ENCODE measurements around the gene GFOD1.

The GFOD1 gene

GRCh38 chr6:13423252-13423651, 64.1 kb downstream of the GFOD1 start:
- DNase-seq (ENCODE audit: low spot score): peak; percentile 46
- Histone ChIP-seq H3K27ac (peak overlapping the region; percentile 44 to 71), H3K4me3 (no peak overlapping the region)
- TF ChIP-seq, protein P1, sequence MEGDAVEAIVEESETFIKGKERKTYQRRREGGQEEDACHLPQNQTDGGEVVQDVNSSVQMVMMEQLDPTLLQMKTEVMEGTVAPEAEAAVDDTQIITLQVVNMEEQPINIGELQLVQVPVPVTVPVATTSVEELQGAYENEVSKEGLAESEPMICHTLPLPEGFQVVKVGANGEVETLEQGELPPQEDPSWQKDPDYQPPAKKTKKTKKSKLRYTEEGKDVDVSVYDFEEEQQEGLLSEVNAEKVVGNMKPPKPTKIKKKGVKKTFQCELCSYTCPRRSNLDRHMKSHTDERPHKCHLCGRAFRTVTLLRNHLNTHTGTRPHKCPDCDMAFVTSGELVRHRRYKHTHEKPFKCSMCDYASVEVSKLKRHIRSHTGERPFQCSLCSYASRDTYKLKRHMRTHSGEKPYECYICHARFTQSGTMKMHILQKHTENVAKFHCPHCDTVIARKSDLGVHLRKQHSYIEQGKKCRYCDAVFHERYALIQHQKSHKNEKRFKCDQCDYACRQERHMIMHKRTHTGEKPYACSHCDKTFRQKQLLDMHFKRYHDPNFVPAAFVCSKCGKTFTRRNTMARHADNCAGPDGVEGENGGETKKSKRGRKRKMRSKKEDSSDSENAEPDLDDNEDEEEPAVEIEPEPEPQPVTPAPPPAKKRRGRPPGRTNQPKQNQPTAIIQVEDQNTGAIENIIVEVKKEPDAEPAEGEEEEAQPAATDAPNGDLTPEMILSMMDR (IDR thresholded peaks at IDR 0.05): no peak

- no peak for DNase-seq (ENCODE audit: low spot score)
- H3K4me3 ChIP-seq: no peak overlapping the region
- peak overlapping the region; percentile 44 to 71 for H3K27ac ChIP-seq
- TF ChIP-seq, protein P1 (IDR thresholded peaks at IDR 0.05): no peak
These were observed 64.6 kb downstream of the GFOD1 start for GRCh38 chr6:13422681-13423221.

DNA sequence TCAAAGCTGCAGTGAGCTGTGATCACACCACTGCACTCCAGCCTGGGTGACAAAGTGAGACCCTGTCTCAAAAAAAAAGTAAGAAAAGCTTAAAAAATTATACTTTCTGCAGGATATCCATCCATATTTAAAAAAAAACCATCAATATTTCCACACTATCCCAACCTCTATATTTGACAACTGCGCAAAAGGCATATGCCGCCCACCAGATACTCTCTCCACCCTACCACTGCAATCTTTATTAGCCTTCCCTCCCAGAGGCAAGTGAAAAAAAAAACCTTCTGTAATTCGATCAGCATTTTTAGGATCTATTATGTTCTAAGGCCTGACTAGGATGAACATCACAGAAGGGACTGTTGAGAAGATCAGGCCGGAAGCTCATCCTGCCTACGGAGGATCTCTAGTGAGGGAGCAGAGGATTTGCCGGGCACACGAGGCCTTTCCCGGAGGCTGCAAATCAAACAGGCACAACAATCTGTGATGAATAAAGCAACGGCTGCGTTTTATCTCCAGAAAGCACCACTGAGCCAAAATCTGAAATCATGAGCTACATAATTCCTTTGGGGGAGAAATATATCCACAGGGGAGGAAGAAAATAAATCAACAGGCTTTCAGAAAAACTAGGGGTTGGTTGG, 65.9 kb downstream of the GFOD1 start:
- Histone ChIP-seq H3K4me3 (no peak overlapping the region), H3K27ac (peak overlapping the region; percentile 44 to 71)
- TF ChIP-seq, protein P1 (IDR thresholded peaks at IDR 0.05): no peak
- DNase-seq (ENCODE audit: low spot score): no peak

DNA sequence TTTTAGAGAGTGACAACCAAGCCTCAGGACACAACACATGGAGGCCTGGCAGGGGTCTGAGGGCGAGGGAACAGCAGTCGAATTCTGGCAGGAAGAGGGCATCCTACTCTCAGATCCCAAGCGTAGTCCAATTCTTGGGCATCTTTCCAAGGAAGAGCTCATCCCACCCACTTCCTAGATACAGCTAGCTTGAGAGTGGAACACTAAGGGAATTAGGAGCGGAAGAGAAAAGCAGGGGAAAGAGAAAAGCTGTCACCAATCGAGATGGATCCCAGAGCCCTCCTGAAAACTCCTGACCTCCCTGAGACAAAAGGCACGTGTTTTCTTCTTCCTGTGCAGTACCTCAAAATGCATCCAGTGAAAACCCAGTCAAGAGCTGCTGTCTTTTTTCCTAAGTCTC, 67.1 kb downstream of the GFOD1 start:
- DNase-seq (ENCODE audit: low spot score): no peak
- Histone ChIP-seq H3K4me3 (no peak overlapping the region), H3K27ac (no peak overlapping the region)
- TF ChIP-seq, protein P1 (IDR thresholded peaks at IDR 0.05): no peak

DNA sequence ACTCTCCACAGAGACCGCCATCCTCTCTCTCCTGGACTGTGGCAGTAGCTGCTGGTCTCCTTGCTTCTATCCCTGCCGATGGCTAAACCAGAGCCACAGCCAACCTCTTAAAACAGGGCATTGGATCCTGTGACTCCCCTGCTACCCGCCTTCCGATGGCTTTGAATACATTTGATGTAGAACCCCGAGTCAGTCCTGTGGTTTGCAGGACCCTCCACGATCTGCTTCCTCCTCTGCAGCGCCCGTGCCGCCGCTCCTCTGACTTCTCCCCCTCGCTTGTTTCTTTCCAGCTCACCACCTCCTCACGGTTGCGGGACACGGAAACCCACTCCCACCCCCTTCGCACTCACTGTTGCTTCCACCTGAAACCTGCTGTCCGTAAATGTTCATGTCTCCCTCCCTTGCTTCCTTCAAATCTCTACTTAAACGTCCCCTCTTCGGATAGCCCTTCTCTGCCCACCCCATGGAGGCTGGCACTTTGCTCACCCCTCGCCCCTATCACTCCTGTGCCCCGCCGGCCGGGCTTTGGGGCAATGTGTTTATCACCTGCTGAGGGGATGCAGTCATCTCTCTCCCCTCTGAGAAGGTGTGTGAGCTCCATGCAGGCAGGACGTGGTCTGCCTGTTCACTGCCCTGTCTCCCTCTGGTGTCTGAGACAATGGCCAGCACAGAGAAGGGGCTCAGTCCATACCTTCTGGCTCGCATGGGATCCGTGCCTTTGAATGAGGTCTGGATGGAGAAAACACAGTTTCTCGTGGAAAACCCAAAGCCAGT, 67.8 kb downstream of the GFOD1 start:
- DNase-seq (ENCODE audit: low spot score): no peak
- peak overlapping the region in 1 of 2 donors; percentile 20 for H3K27ac ChIP-seq
- TF ChIP-seq, protein P1 (IDR thresholded peaks at IDR 0.05): no peak
- H3K4me3 ChIP-seq: no peak overlapping the region

DNA sequence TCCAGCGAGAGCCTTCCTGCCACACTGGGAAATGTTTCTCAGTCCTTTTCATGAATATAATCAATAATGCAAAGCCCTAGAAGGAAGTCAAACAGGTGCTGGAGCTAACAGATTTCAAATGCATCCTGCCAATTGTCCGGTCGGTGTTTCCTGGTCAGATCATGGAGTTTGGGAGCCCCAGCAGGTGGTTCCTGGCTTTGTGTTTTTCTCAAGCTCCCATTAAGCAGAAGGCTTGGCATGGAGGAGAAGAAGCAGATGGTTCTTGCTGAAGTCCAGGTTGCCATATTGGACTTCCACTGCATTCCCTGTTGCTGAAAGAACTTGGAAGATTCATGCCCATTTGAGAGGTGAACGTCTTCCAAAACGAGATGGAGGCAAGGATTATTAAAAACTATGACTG, 68.6 kb downstream of the GFOD1 start:
- H3K27ac ChIP-seq: peak overlapping the region in 1 of 2 donors; percentile 20
- TF ChIP-seq, protein P1 (IDR thresholded peaks at IDR 0.05): no peak
- H3K4me3 ChIP-seq: no peak overlapping the region
- DNase-seq (ENCODE audit: low spot score): no peak
